Skeletal muscle cell (primary cell): ENCODE measurements around the gene ARHGAP15.

Experiments
- DNase-seq: peaks from one replicate; pipeline ENCODE4 v3.0.0-alpha.2; 2010; ENCODE audit warnings: low read depth
- H3K4me3 ChIP-seq: 2 replicates; pipeline ENCODE4 v1.5.1; 2011; ENCODE audit warnings: low read depth, mild to moderate bottlenecking, control low read depth, low read length, moderate library complexity

Gene ARHGAP15

GRCh38 chr2:143357966-143358365, 228.7 kb downstream of the ARHGAP15 start:
- no peak for DNase-seq
- no peak overlapping the region for H3K4me3 ChIP-seq

GRCh38 chr2:143361346-143361745, 232.1 kb downstream of the ARHGAP15 start:
- H3K4me3 ChIP-seq = no peak overlapping the region
- DNase-seq = no peak

- H3K4me3 ChIP-seq = no peak overlapping the region
- no peak for DNase-seq
Measured at GRCh38 chr2:143371616-143372015, 242.4 kb downstream of the ARHGAP15 start.

DNA sequence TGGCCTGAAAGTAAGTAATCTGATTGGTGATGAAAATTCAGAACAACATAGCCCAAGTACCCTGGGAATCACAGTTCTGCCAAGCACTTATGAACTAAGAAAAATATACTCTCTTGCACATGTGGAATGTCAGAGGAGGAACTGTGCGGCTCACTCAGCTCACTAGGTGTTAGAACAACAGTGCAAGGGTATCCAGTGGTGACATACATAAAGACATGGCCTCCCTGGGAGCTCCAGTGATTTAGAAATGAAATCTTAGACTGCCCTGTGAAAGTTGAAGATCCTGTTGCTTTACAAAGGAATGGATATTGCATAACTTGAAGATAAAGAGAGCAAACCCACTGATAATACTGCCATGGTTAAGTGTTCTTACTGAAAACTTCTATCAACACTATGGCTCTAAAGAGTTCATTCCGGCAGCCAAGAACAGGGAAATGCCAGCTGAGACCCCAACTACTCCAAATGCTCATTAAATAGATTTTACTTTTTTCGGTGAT, 246.2 kb downstream of the ARHGAP15 start:
- no peak for DNase-seq

DNA sequence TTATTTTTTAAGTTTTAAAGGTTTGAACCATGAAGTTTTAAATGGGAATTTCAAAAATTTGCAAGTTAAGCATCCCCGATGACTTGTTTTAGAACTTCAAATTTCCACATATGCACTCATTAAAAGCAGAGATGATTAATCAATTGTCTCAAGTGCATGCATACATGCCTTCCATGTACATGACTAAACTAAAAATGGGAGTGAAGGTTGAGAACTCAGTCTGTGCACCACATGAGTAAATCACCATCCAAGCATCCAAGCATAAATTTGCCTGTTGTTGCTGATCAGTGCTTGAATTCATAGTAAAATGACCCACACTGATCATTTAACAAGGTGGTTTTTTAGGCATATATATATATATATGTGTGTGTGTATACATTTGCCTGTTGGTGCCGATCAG, 249.8 kb downstream of the ARHGAP15 start:
- H3K4me3 ChIP-seq = no peak overlapping the region
- DNase-seq = no peak

More for the DNA sequence above, 246.2 kb downstream of the ARHGAP15 start:
- no peak overlapping the region for H3K4me3 ChIP-seq

DNA sequence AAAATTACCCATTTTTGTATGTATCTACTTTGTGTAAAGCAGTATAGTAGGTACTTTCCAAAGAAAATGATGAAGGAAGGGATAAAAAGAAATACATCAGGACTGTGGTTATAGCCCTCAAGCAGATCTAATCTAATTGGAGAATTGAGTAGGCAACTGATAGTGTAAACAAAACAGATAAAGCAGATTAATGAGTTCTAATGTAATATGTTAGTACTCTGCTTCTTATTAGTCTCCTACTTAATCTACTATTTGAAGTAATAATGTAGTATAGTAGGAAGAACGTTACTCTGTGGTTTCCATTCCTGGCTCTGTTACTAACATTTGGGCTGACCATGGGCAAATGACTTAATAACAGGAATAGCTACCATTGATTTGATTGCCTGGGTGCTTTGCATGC, 250.7 kb downstream of the ARHGAP15 start:
- no peak for DNase-seq
- no peak overlapping the region for H3K4me3 ChIP-seq

DNA sequence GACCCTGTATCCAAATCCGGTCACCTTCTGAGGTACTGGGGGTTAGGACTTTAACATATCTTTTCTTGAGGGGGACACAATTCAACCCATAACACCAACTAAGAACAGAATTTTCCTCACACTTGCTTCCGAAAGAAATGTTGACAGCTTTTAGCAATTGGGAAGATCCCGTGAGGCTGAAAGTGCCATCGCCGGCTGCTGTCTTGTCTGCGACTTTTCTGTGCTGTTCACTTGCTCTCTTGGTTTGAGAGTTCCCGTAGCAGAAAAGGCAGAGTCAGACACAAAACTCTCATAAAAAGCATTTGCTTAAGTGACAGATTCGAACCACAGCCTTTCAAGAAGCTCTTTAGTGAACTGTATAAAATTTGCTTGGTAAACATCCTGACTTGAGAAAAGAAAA, 253.4 kb downstream of the ARHGAP15 start:
- no peak for DNase-seq
- H3K4me3 ChIP-seq = no peak overlapping the region

- no peak for DNase-seq
Measured at GRCh38 chr2:143383016-143383415, 253.8 kb downstream of the ARHGAP15 start.

DNA sequence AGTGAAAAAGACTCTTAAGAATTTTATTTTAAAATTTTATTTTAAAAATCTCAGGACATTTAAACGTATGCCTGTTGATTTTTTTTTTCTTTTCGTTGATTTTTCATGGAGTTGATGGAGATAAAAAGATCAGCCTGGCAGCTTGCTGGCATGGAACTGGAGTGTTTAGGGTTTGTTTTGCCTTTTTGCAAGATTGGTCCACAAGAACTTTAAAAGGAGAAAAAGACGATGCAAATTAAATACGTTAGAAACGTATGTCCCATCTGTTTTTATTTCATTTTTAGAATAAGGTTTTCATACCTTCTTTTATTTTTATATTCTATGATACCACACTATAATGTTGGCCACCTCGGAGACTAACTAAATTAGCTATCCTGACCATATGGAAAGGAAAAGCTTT, 254.9 kb downstream of the ARHGAP15 start:
- DNase-seq = no peak
- H3K4me3 ChIP-seq = no peak overlapping the region

More at GRCh38 chr2:143383016-143383415, 253.8 kb downstream of the ARHGAP15 start:
- no peak overlapping the region for H3K4me3 ChIP-seq

DNA sequence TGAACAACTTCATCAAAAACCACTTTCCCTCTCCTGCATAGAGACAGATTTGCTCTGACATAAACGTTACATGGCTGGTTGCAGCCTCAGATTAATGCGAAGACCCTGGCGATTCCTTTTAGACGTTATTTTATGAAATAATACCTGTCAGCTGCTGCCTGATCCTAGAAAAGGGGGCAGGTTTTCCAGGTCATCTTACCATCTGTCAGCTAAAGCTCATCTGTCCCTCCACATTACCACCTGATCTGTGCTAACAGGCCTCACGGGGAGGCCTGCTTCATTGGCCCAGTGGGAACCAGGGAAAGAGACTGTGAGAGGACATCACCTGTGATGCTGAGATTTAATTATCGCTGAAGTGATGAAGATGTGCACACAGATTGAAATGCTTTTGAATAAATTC, 261.0 kb downstream of the ARHGAP15 start:
- DNase-seq = no peak

DNA sequence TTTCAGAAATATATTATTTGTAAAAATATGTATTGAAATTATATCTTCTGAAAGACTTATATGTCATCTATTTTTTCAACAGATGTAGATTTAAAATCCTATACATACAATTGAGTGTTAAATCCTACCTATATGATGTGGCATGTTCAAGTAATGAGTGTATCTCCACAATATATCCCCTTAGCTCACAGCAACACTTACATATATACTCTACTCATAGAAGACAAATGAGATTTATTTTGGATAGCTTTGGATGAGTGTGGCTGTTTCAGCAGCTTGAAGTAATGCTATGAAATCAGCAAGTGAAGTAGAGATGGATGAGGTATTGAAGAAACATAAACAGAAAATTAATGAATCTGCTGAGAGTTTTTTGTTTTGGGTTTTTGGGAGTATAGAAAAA, 263.1 kb downstream of the ARHGAP15 start:
- DNase-seq = no peak
- H3K4me3 ChIP-seq = no peak overlapping the region

More for the DNA sequence above, 261.0 kb downstream of the ARHGAP15 start:
- no peak overlapping the region for H3K4me3 ChIP-seq

DNA sequence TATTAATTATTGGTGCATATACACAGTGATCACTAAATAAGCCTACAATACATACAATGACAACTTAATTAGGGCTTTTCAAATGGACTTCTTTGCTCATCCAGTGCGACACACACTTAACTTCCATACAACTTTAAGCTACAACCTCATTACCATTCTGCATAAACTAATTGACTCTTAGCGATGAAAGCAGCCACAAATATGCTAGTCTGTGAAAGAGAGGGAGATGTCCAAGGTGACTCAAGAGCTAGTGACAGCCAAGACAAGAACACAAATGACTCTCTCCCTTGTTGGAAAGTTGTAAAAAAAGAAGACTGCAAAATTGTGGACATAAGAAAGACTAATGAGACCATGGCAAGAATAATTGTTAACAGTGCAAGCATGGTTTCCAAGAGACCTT, 264.8 kb downstream of the ARHGAP15 start:
- H3K4me3 ChIP-seq = no peak overlapping the region
- DNase-seq = no peak

DNA sequence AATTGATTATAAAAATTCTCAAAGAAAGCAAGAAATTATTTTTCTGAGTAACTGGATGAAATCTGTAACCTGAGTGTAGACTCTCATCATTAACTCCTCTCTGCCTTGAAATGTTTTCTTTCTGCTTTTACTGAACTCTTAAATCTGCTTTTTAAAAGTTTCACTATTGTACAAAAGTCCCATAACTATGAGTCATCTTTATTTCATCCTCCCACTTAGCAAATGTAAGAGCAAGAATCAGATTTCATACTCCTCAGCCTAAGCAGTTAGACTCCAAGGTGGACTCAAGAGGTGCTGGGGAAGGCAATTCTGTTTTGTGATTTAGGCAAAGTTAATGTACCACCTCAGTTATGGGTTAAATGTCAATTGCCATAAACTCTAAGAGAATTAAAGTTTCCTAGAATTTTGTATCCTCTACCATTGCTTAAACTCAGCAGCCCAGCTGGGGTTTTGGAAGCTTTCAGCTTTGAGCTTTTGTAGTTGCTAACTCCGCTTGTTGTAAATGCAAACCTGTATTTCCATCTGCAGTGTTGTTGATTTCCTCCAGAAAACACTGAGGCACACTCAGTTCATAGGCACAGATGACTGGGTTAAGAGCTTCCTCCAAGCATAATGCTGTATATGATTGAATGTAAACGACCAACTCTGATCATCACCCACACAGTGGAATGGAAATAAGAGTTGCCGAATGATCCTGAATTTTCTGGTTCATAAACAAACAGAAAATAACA, 268.8 kb downstream of the ARHGAP15 start:
- H3K4me3 ChIP-seq = no peak overlapping the region
- peak; percentile 25 for DNase-seq

DNA sequence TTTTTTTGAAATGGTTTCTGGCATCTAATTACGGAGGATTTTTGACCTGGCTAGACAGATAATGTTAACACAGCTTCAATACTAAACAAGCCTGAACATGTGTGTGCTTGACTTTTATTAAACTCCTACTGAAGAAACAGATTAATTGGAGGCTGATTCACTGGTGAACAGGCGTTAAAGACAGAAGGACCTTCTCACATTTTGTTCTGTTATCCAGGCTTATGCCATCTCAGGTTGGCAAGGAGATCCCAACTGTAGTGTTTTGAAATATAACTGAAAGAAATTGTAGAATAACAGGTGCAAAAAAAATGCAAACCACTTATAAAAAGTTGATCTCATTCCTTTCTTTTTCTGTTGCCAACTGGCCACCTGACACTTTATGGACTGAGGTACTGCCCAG, 269.6 kb downstream of the ARHGAP15 start:
- H3K4me3 ChIP-seq = no peak overlapping the region
- peak; percentile 12 for DNase-seq

- DNase-seq = no peak
- H3K4me3 ChIP-seq = no peak overlapping the region
Measured at GRCh38 chr2:143399631-143400069, 270.4 kb downstream of the ARHGAP15 start.

DNA sequence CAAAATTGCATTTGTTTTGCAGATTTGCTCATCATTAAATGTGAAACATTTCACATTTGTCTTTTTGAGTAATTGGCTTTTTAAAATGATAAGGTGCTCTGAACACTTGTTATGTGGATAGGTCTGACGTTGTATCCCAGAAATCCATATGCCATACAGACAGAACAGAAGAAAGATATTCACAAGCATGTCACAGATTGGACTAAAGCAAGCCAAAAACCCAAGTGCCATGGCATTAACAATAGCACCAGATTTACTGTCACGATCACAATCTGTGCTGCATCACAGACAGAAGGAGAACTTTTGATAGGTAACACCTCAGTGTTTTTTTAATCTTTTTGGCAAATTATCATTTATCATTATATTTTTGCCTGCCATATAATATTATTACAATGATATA, 272.6 kb downstream of the ARHGAP15 start:
- H3K4me3 ChIP-seq = no peak overlapping the region
- DNase-seq = no peak

GRCh38 chr2:143402451-143402850, 273.2 kb downstream of the ARHGAP15 start:
- H3K4me3 ChIP-seq = no peak overlapping the region
- DNase-seq = no peak

- DNase-seq = no peak
- no peak overlapping the region for H3K4me3 ChIP-seq
Measured at GRCh38 chr2:143410082-143410897, 281.1 kb downstream of the ARHGAP15 start.

DNA sequence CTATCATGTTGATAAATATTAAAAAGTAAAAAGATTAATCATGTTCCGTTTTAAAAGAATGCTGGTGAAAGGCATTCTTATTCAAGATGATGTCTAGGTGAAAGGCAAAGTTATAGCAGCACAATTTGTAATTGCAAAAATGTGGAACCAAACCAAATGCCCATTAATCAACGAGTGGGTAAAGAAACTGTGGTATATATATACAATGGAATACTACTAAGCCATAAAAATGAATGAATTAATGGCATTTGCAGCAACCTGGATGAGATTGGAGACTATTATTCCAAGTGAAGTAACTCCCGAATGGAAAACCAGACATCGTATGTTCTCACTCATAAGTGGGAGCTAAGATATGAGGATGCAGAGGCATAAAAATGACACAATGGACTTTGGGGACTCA, 286.4 kb downstream of the ARHGAP15 start:
- no peak for DNase-seq
- H3K4me3 ChIP-seq = no peak overlapping the region

DNA sequence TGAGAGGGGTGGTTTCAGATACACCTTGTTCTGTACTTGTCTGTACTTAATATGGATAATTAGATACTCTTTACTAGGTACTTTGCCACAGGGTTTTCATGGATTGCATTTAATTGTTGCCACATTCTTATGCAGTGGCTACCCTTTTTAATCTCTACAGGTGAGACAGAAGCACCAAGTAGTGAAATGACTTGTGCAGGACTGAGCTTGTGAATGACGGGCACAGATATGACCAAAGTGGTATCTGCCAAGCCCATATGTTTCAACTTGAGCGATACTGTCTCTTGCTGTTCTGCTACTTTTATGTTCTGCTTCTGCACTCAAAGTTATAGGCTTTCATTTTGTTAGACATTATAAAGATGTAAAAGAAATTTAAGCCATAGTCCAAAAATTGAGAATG, 288.2 kb downstream of the ARHGAP15 start:
- no peak overlapping the region for H3K4me3 ChIP-seq
- DNase-seq = no peak

DNA sequence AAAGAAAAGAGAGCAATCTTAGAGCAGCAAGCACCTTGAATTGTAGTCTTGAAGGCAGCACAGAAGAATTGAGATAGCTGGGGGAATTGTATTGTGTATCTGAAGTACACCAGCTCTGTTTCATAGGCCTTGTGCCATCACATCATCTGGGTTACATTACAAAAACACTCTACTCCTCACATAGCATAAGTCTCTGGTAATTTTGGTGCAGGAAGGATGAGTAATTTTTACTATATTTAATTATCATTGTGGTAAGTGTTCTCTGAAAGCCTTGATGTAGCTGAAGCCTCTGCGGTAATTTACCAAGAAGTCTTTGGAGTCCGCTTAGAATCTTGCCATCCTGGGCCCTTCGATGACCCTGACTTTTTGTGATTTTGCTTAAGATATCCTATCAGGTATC, 291.1 kb downstream of the ARHGAP15 start:
- DNase-seq = no peak
- no peak overlapping the region for H3K4me3 ChIP-seq
